RWPE1 (cell line): ENCODE data around the gene ABR.

ENCODE experiments used
- CTCF ChIA-PET: fragments of 350-600 bp; sonication (Branson Sonifier 250); formaldehyde crosslinking; extraction: SDS; loops from one replicate; lab custom pipeline; 2021; lab: Yijun Ruan, JAX
- POLR2A ChIA-PET: fragments of 400-600 bp; formaldehyde crosslinking; extraction: SDS; loops from one replicate; lab custom pipeline; 2020; ENCODE audit warnings: antibody characterized with exemption; ENCODE audit not compliant: low non-redundant PET; lab: Yijun Ruan, JAX
- DNase-seq: peaks from one replicate; pipeline ENCODE4 v3.0.0; 2012; ENCODE audit warnings: low spot score
- H3K27ac ChIP-seq: fragments of 450-650 bp; 2 replicates; pipeline ENCODE4 v1.5.1; 2017
- CTCF ChIP-seq: fragments of 450-650 bp; conservative IDR thresholded peaks from 2 replicates; pipeline ENCODE4 v1.5.1; 2017; ENCODE audit warnings: low read depth, mild to moderate bottlenecking

Gene ABR

GRCh38 chr17:967122-967521 lies 212.7 kb downstream of the ABR start:
- ChIA-PET POLR2A (no interaction called here), CTCF (interaction anchor here (1.2 kb wide), 1 partner anchor 14 kb away, joined by 3 read pairs; no protein-coding TSS in a partner anchor)
- no peak for TF ChIP-seq CTCF
- no peak for DNase-seq
- peak overlapping the region; percentile 55 for H3K27ac ChIP-seq

- CTCF ChIA-PET: no interaction called here
- DNase-seq: no peak
- TF ChIP-seq CTCF: no peak
- POLR2A ChIA-PET: no interaction called here
- H3K27ac ChIP-seq: peak overlapping the region; percentile 55
These were observed 214.3 kb downstream of the ABR start for GRCh38 chr17:965311-965989.

- ChIA-PET CTCF (interaction anchor here (0.6 kb wide), 1 partner anchor 21 kb away, joined by 3 read pairs; no protein-coding TSS in a partner anchor), POLR2A (no interaction called here)
- peak overlapping the region; percentile 55 for H3K27ac ChIP-seq
- no peak for TF ChIP-seq CTCF
- DNase-seq: no peak
These were observed 214.9 kb downstream of the ABR start for GRCh38 chr17:964876-965275.

GRCh38 chr17:962670-963069 lies 217.1 kb downstream of the ABR start:
- no peak for DNase-seq
- H3K27ac ChIP-seq: peak overlapping the region; percentile 55
- TF ChIP-seq CTCF: no peak
- ChIA-PET CTCF (no interaction called here), POLR2A (no interaction called here)

- ChIA-PET CTCF (no interaction called here), POLR2A (no interaction called here)
- TF ChIP-seq CTCF: no peak
- DNase-seq: no peak
- H3K27ac ChIP-seq: peak overlapping the region; percentile 55
These were observed 217.6 kb downstream of the ABR start for GRCh38 chr17:962166-962565.

GRCh38 chr17:958712-959451 lies 220.9 kb downstream of the ABR start:
- CTCF ChIA-PET: no interaction called here
- peak overlapping the region; percentile 71 for H3K27ac ChIP-seq
- no peak for DNase-seq

More at GRCh38 chr17:958712-959451, 220.9 kb downstream of the ABR start:
- TF ChIP-seq CTCF: no peak
- POLR2A ChIA-PET: no interaction called here
